Upper lobe of right lung (tissue), 1 donor: ENCODE data around the gene PRSS53. TPM values are rescaled to one million over a fixed set of nuclear protein-coding genes. Genes with fewer than 3 reads are reported as not detected.

Source experiments
- ATAC-seq: fragments of 200-7000 bp; cut with Tn5 transposase; one replicate; pipeline ENCODE4 v1.9.1; 2020; ENCODE audit warnings: mild to moderate bottlenecking, moderate library complexity
- DNase-seq: peaks from one replicate; pipeline ENCODE4 v3.0.0-alpha.2; 2020
- H3K27ac ChIP-seq: fragments of 200-600 bp; one replicate; pipeline ENCODE4 v1.8.0; 2022
- H3K27me3 ChIP-seq: fragments of 200-600 bp; one replicate; pipeline ENCODE4 v1.8.0; 2022; ENCODE audit warnings: mild to moderate bottlenecking
- H3K36me3 ChIP-seq: fragments of 200-600 bp; one replicate; pipeline ENCODE4 v1.8.0; 2022
- H3K4me1 ChIP-seq: fragments of 200-600 bp; one replicate; pipeline ENCODE4 v1.8.0; 2022
- H3K4me3 ChIP-seq: fragments of 200-600 bp; one replicate; pipeline ENCODE4 v1.8.0; 2022; ENCODE audit warnings: mild to moderate bottlenecking
- H3K9me3 ChIP-seq: fragments of 200-600 bp; one replicate; pipeline ENCODE4 v1.8.0; 2022
- intact Hi-C: fragments of 100-400 bp; cut with DNase I; formaldehyde crosslinking; loops from one replicate; pipeline ENCODE4 v1.11.0; 2022
- total RNA-seq: library from RNA; stranded (reverse); fragmentation: NEBNext Ultra II Directional; extraction: Animal tissue kit (Norgen Biotek cat#: 25700); gene quantifications from one replicate; pipeline ENCODE4 v1.2.1, GENCODE V29; 2021
- TF ChIP-seq, protein P1 (sequence below): fragments of 200-600 bp; IDR thresholded peaks from one replicate; pipeline ENCODE4 v1.8.0; 2022; ENCODE audit warnings: antibody characterized with exemption
- donor health status: DM: no; HTN: yes; CAD: no; lungs with severe emphysema.

The PRSS53 gene
- total RNA-seq, 1 donor from 2014 or later, result 1.8 TPM

DNA sequence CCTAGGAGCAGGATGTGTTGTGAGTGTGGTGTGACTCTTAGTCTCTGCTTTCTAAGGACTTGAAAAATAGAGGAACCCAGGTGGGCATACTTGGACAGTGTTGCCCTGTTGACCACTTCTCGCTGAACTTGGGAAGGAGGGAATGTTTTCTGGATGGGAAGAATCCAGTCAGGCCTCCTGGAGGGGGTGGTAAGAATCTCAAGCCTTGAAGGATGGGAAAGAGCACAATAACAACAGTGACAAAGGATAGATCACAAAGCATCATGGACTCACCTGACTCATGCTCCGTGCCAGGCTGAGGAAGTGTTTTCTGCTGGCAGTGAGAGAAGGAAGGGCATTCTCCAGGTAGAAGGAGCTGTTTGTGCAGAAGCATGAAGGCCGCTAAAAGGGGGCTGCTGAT lies 37.1 kb upstream of the PRSS53 start:
- TF ChIP-seq, protein P1, sequence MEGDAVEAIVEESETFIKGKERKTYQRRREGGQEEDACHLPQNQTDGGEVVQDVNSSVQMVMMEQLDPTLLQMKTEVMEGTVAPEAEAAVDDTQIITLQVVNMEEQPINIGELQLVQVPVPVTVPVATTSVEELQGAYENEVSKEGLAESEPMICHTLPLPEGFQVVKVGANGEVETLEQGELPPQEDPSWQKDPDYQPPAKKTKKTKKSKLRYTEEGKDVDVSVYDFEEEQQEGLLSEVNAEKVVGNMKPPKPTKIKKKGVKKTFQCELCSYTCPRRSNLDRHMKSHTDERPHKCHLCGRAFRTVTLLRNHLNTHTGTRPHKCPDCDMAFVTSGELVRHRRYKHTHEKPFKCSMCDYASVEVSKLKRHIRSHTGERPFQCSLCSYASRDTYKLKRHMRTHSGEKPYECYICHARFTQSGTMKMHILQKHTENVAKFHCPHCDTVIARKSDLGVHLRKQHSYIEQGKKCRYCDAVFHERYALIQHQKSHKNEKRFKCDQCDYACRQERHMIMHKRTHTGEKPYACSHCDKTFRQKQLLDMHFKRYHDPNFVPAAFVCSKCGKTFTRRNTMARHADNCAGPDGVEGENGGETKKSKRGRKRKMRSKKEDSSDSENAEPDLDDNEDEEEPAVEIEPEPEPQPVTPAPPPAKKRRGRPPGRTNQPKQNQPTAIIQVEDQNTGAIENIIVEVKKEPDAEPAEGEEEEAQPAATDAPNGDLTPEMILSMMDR, result no peak
- DNase-seq (no peak), ATAC-seq (no peak)
- Histone ChIP-seq H3K27ac (no peak overlapping the region), H3K9me3 (no peaks in the 10 kb centered on the region), H3K4me1 (peaks cover 38% of the 10 kb centered on the region), H3K36me3 (peaks cover 62% of the 10 kb centered on the region), H3K27me3 (no peaks in the 10 kb centered on the region), H3K4me3 (no peak overlapping the region)
- intact Hi-C loops, result no loop called here

DNA sequence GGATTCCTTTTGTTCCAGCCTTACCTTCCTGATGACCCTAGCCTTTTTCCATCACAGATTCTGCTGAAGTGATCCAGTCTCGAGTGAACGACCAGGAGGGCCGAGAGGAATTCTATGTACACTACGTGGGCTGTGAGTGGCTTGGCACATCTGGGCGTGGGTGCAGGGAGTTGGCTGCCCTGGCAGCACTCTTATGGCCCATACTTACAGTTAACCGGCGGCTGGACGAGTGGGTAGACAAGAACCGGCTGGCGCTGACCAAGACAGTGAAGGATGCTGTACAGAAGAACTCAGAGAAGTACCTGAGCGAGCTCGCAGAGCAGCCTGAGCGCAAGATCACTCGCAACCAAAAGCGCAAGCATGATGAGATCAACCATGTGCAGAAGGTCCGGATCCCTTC lies 31.4 kb upstream of the PRSS53 start:
- DNase-seq (peak; percentile 64), ATAC-seq (no peak)
- intact Hi-C loops, result no loop called here
- H3K4me3 ChIP-seq, result no peak overlapping the region
- no peaks in the 10 kb centered on the region for H3K27me3 ChIP-seq
- H3K36me3 ChIP-seq, result peaks cover 57% of the 10 kb centered on the region
- peak overlapping the region; percentile 90 for H3K27ac ChIP-seq
- no peaks in the 10 kb centered on the region for H3K9me3 ChIP-seq
- TF ChIP-seq, protein P1, result no peak
- H3K4me1 ChIP-seq, result peaks cover 15% of the 10 kb centered on the region

DNA sequence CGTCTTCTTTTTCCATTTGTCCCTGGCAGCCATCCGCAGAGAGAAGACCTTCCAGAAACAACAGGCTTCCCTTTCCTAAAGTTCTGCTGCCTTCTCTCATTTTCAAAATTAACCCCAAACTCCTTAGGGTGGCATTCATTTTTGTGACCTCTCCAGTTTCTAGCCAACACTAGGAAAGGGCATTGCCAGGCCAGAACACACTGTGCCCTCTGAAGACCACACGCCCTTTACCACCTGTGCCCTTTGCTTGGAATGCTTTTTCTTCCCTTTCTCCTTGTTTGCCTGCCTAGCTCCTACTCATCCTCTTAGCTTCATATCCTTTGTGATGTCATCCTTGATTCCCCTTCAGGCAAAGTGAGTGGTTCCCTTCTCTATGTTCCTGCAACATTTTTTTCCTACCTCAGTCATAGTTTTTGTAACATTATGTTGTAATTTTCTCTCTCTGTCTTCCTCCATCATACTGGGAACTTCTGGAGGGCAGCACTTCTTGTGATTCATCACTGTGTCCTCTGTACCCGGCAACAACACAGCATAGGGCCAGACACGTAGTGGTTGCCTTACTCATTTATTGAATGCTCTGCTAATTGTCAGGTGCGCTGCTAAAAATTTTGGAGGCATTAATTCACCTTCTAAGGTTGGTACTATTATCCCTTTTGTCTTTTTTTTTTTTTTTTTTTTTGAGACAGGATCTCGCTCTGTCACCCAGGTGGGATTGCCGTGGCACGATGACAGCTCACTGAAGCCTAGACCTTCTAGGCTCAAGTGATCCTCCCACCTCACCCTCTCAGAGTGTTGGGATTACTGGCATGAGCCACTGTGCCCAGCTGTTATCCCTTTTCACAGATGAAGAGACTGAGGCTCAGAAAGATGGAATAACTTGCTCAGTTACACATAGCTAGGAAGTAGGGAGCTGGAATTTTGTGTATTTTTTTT lies 29.7 kb upstream of the PRSS53 start:
- intact Hi-C loops, result no loop called here
- Histone ChIP-seq H3K36me3 (peaks cover 47% of the 10 kb centered on the region), H3K27ac (peak overlapping the region; percentile 90), H3K4me1 (peaks cover 19% of the 10 kb centered on the region), H3K4me3 (peak overlapping the region; percentile 54), H3K27me3 (no peaks in the 10 kb centered on the region), H3K9me3 (no peaks in the 10 kb centered on the region)
- TF ChIP-seq, protein P1, result no peak
- no peak for DNase-seq
- peak; percentile 3 for ATAC-seq

DNA sequence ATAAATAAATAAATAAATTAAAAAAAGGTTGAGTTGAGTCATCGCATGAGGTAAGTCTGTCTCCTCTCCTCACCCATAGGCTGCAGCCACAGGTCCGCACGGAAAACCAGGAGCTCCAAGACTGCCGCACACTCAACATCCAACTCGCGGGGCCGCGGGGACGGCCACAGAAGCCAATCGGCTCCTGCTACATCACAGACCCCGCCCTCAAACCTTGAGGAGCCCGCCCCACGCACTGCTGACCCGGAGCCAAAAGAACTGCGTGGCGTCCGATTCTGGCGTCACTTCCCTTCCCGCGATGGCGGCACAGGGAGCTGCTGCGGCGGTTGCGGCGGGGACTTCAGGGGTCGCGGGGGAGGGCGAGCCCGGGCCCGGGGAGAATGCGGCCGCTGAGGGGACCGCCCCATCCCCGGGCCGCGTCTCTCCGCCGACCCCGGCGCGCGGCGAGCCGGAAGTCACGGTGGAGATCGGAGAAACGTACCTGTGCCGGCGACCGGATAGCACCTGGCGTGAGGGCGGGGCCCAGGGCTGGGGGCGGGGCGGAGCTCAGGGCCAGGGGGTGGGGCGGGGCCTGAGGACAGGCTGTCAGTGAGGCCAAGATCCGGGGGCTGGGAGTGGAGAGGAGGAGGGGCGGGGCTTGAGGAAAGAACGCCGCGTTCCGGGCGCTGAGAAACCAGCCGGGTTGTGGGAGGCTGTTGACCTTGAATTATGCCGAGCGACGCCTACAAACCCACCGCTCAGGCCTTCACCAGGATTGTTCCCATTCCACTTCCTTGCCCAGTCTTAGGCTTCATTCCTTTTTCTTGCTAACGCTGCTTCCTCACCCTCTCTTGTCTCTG lies 28.9 kb upstream of the PRSS53 start, which contains the start of gene KAT8:
TSS of gene KAT8 (plus strand) at position 281 of the 839 bp plus-strand sequence. CDS start at position 299, 18 bp downstream.
- intact Hi-C loops, result no loop called here
- H3K9me3 ChIP-seq, result no peaks in the 10 kb centered on the region
- H3K4me3 ChIP-seq, result peak within 1 kb of the TSS; percentile 54
- H3K27ac ChIP-seq, result peak within 1 kb of the TSS; percentile 90
- peaks cover 38% of the 10 kb centered on the region for H3K36me3 ChIP-seq
- peaks cover 21% of the 10 kb centered on the region for H3K4me1 ChIP-seq
- DNase-seq, result peak; percentile 99
- TF ChIP-seq, protein P1, result no peak
- peak; percentile 97 for ATAC-seq
- no peaks in the 10 kb centered on the region for H3K27me3 ChIP-seq

DNA sequence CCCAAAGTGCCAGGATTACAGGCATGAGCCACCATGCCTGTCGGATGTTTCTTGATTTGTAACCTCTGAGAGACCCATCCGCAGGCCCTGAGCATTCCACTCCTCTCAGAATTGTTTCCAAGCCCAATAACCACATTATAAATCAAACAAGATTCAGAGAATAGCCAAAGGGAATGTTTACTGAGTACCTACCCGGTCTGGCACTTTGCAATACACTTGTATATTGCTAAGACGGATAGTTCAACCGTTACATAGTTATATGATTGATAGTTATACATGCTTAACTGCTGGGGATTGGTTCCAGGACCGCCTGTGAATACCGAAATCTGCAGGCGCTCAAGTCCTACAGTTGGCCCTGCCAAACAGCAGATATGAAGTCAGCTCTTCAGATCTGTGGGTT lies 25.7 kb upstream of the PRSS53 start:
- TF ChIP-seq, protein P1, result no peak
- Histone ChIP-seq H3K4me1 (peaks cover 22% of the 10 kb centered on the region), H3K27me3 (no peaks in the 10 kb centered on the region), H3K9me3 (no peaks in the 10 kb centered on the region), H3K4me3 (no peak overlapping the region), H3K36me3 (peaks cover 38% of the 10 kb centered on the region), H3K27ac (no peak overlapping the region)
- intact Hi-C loops, result no loop called here
- ATAC-seq (no peak), DNase-seq (no peak)
